ENCODE data around the gene PSG6.
"Not testable (repeated sequence)": the region's sequence is repeated elsewhere in the genome, so short reads cannot be mapped to it uniquely, and the experiment has no call there.

- TF ChIP-seq CTCF (IDR thresholded peaks at IDR 0.05; ENCODE audit: insufficient read depth, low read length, poor library complexity, severe bottlenecking); EZH2phosphoT487 (conservative IDR thresholded peaks at IDR 0.05; ENCODE audit: low read length): not testable (repeated sequence)
These were observed 29.7 kb downstream of the PSG6 start for GRCh38 chr19:42887876-42888445.

All from SU-DHL-6 (cell line).